ENCODE results near the gene LDLRAP1. TPM values are rescaled to one million over a fixed set of nuclear protein-coding genes. Genes with fewer than 3 reads are reported as not detected.

The LDLRAP1 gene
- total and polyA plus RNA-seq, 2 of the 4 experiments (the other 2 are of a cell fraction) = 4.5 to 14.4 TPM

- Histone ChIP-seq H3K4ac (ENCODE audit: low read depth, low read length) (peak overlapping the region; percentile 95), H3K56ac (ENCODE audit: extremely low read depth, insufficient read depth, low read length) (no peak overlapping the region), H3K4me2 (ENCODE audit: low read depth, low read length) (peak overlapping the region; percentile 25), H2AFZ (replicated peaks; ENCODE audit: low read length, poor library complexity) (peak overlapping the region; percentile 72), H4K91ac (ENCODE audit: insufficient read depth, low read depth, low read length) (peak overlapping the region; percentile 87), H3K9ac (ENCODE audit: low read depth, low read length) (peak overlapping the region; percentile 36), H3K27me3 (ENCODE audit: control insufficient read depth, insufficient read depth, low read length) (no peaks in the 10 kb centered on the region), H3K27ac (ENCODE audit: insufficient read depth, low read length) (peak overlapping the region; percentile 89), H4K20me1 (ENCODE audit: insufficient read depth, low read length) (no peaks in the 10 kb centered on the region), H3K18ac (ENCODE audit: low read depth, low read length) (peak overlapping the region; percentile 68), H3K9me1 (ENCODE audit: insufficient read depth, low read length) (peaks cover 16% of the 10 kb centered on the region), H3K23ac (ENCODE audit: low read depth, low read length) (peak overlapping the region; percentile 23; the same call in 1 of the 2 replicates), H2AK5ac (ENCODE audit: low read depth, low read length) (peak overlapping the region; percentile 93), H3K4me3 (ENCODE audit: insufficient read depth, low read depth, low read length) (no peak overlapping the region), H3K79me1 (ENCODE audit: low read depth in 1 of 2, low read length in 2 of 2) (peaks cover 4 to 9% of the 10 kb centered on the region in 2 experiments; a peak in 2 of 4 replicates), H3K4me1 (ENCODE audit: control insufficient read depth, insufficient read depth, low read length) (peaks cover 41% of the 10 kb centered on the region), H2AK9ac (replicated peaks; ENCODE audit: low read depth, low read length, poor library complexity) (peak overlapping the region; percentile 83), H2BK15ac (ENCODE audit: low read depth, low read length) (peak overlapping the region; percentile 19; the same call in 2 of the 3 replicates), H3K36me3 (ENCODE audit: control insufficient read depth, insufficient read depth, low read length) (peaks cover 10% of the 10 kb centered on the region; the same call in 1 of the 2 replicates), H3K9me3 (ENCODE audit: control insufficient read depth, insufficient read depth, low read length) (no peaks in the 10 kb centered on the region), H3K14ac (replicated peaks; ENCODE audit: low read depth, low read length) (peak overlapping the region; percentile 62), H2BK120ac (ENCODE audit: low read depth, low read length) (peak overlapping the region; percentile 91), H2BK20ac (ENCODE audit: low read depth, low read length) (peak overlapping the region; percentile 70; the same call in 1 of the 2 replicates), H4K5ac (ENCODE audit: low read depth, low read length) (peak overlapping the region; percentile 37; the same call in 1 of the 2 replicates), H4K8ac (ENCODE audit: low read depth in 2 of 2, low read length in 2 of 2) (peak overlapping the region; percentile 54 to 67; a peak in 3 of 4 replicates), H2BK5ac (ENCODE audit: low read depth, low read length, poor library complexity, severe bottlenecking) (peak overlapping the region; percentile 91)
- TF ChIP-seq BHLHE40 (IDR thresholded peaks at IDR 0.05; ENCODE audit: low read depth, low read length) (peak; percentile 97), RAD21 (IDR thresholded peaks at IDR 0.05; ENCODE audit: low read length) (peak; percentile 12; the same call in 1 of the 2 replicates), CTCF (conservative IDR thresholded peaks at IDR 0.05; ENCODE audit: low read depth, low read length) (peak; percentile 9; the same call in 1 of the 2 replicates), ELK1 (IDR thresholded peaks at IDR 0.05; ENCODE audit: borderline replicate concordance, low read depth, low read length) (no peak), FOS (IDR thresholded peaks at IDR 0.05; ENCODE audit: low read depth, low read length) (no peak; the same call in 1 of the 2 replicates), CEBPB (IDR thresholded peaks at IDR 0.05; ENCODE audit: low read depth, low read length) (peak; percentile 67), MXI1 (IDR thresholded peaks at IDR 0.05; ENCODE audit: borderline replicate concordance, low read depth, low read length) (peak; percentile 80), USF2 (IDR thresholded peaks at IDR 0.05; ENCODE audit: low read depth, low read length) (no peak; the same call in none of the 2 replicates), SMC3 (IDR thresholded peaks at IDR 0.05; ENCODE audit: low read depth, low read length) (peak; percentile 16; the same call in 1 of the 2 replicates)
- DNase-seq (peak; percentile 92), ATAC-seq (ENCODE audit: low read depth) (peak; percentile 70)
- no TSS peak for BruUV-seq (replicated peaks)
- CTCF ChIA-PET = interaction anchor here (1.6 kb wide), 1 partner anchor 18 kb away, joined by 4 read pairs; no protein-coding TSS in a partner anchor
- dilution Hi-C loops (cut with HindIII; ENCODE audit: low sequenced_read_pairs, unreplicated experiment) (no loop called here), in situ Hi-C loops (cut with MboI; ENCODE audit: low sequenced_read_pairs) (no loop called here), intact Hi-C loops (cut with micrococcal nuclease) (no loop called here)
- 38% methylated on average over 10 of the region's 21 CpGs; no CpG with 5 or more reads in 1 of the 2 experiments for WGBS, 2 experiments (ENCODE audit: extremely low coverage in 2 of 2, insufficient read length in 1 of 2)
- POLR2A ChIA-PET (ENCODE audit: unreplicated experiment) = no interaction called here
These were observed 23.4 kb downstream of the LDLRAP1 start for GRCh38 chr1:25566730-25567341.
